ENCODE data around the gene FNTB.

FNTB gene

GRCh38 chr14:65100922-65101541 lies 114.3 kb downstream of the FNTB start:
- Histone ChIP-seq H3K27ac (peak overlapping the region in 20 of 21 experiments; percentile 82 to 99 (median 94)), H3K4me3 (peak overlapping the region; percentile 62 to 99 (median 96))

- Histone ChIP-seq H3K4me3 (peak overlapping the region; percentile 62 to 99 (median 96)), H3K27ac (peak overlapping the region; percentile 65 to 99 (median 93))
These were observed 115.1 kb downstream of the FNTB start for GRCh38 chr14:65101631-65102440.

GRCh38 chr14:65102441-65103149 lies 115.9 kb downstream of the FNTB start, which contains the start of gene MAX:
Gene MAX, minus strand, starts transcription at chr14:65102517. Its CDS starts 178 bp downstream, at chr14:65102339.
- Histone ChIP-seq H3K27ac (peak within 1 kb of the TSS; percentile 65 to 99 (median 93)), H3K4me3 (peak within 1 kb of the TSS; percentile 62 to 99 (median 96))

GRCh38 chr14:65103150-65103760 lies 116.6 kb downstream of the FNTB start:
- Histone ChIP-seq H3K4me3 (peak overlapping the region; percentile 46 to 99 (median 93)), H3K27ac (peak overlapping the region in 19 of 21 experiments; percentile 14 to 97 (median 57))

DNA sequence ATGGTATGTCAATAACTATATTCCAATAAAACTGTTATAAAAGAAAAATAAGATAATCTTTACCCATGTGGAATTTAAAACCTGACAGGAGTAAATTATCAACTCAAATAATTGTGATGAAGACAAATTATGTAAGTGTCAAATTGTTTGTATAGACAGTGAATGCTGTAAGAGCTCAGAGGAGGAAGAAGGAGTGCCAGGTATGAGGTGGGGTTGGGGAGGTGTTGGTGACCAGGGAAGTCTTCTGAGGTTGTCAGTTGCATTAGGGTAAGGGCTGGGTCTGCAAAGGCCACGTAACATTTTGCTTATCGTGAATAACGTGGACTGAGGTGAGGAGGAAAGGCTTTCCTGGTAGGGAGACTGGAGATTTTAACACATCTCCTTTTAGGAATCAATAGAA lies 118.1 kb downstream of the FNTB start:
- H3K4me3 ChIP-seq: no peak overlapping the region
- H3K27ac ChIP-seq: no peak overlapping the region

DNA sequence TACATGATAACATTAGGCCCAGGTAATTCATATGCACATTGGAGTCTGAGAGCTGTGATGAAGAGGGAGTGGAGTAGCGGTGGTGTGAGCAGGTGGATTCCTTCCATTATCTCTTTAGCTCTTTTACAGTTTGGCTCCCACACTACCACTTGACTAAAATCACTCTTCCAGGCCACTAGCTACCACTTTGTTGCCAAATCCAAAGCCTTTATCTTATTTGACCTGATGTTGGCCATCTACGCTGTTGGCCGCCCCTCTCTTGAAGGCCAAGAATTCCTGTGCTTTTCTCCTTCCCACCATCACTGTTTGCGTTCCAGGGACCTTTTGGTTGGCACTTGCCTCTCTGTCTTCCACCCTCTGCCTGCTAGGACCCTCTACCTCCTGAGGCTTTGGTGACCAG lies 119.6 kb downstream of the FNTB start:
- Histone ChIP-seq H3K4me3 (no peak overlapping the region), H3K27ac (no peak overlapping the region)

DNA sequence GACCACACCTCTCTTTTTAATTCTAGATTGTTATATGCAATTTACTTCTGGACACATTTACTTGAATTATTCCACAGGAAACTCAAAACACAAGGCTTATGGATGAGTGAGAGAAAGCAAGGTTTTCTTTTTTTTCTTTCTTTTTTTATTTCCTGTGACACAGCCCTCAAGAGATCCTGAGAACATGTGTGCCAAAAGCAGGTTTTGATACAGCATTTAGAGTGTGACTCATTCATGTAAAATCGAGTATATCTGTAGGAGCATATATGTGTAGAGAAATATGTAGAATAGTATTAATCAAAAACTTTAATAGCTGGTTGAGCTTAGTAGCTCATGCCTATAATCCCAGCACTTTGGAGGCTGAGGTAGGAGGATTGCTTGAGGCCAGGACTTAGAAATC lies 120.0 kb downstream of the FNTB start:
- H3K4me3 ChIP-seq: no peak overlapping the region
- H3K27ac ChIP-seq: no peak overlapping the region

DNA sequence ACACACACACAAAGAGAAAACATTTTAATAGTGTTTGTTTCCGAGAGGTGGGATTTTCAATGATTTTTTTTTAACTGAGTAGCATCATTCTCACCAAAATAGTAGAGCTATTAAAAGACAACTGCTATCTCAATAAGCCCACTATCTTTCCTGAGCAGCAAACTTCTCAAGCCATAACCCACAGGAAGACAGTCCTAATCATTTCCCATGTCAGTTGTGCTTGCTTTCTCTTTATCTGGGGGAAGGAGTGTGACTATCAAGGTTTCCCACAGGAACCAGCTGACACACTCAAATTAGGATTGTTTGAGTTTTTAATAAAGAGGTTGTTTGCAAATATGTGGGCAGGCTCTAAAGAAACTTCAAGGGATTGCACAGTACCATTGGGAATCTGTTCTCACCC lies 120.5 kb downstream of the FNTB start:
- Histone ChIP-seq H3K4me3 (no peak overlapping the region), H3K27ac (no peak overlapping the region)

DNA sequence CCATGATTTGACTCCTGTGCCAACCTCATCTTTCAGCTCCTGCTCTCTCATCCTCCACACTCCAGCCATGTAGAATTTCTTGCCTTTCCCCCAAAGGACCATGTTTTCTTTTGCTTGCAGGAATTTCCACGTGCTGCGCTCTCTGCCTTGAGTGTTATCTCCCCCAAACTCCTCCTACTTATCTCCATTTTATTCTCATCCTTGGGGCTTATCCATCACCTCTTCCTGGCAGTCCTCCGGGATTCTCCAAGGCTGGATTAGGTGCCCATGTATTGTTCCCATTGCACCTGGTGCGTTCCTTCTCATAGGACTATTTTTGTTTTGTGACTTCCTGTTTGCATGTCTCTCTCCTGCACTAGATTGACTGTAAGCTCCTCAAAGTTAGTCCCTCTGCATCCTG lies 122.7 kb downstream of the FNTB start:
- Histone ChIP-seq H3K4me3 (no peak overlapping the region), H3K27ac (no peak overlapping the region)

DNA sequence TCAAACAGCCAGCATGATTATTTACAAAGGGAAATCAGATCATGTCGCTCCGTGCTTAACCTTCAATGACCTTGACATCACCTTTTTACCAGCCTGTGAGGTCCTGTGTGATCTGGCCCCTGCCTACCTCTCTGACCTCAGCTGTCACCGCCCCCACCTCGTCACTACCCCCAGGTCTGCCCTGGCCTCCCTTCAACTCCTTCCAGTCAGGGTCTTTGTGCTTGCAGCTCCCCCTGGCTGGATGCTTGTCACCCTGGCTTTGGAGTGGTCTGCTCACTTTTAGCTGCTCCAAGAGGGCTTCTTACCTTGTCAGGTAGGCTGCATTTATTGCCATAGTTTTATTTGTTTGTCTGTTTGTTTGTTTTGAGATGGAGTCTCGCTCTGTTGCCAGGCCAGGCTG lies 123.8 kb downstream of the FNTB start:
- H3K4me3 ChIP-seq: no peak overlapping the region

More for the DNA sequence above, 123.8 kb downstream of the FNTB start:
- H3K27ac ChIP-seq: no peak overlapping the region
